ENCODE data around the gene RETNLB.

DNA sequence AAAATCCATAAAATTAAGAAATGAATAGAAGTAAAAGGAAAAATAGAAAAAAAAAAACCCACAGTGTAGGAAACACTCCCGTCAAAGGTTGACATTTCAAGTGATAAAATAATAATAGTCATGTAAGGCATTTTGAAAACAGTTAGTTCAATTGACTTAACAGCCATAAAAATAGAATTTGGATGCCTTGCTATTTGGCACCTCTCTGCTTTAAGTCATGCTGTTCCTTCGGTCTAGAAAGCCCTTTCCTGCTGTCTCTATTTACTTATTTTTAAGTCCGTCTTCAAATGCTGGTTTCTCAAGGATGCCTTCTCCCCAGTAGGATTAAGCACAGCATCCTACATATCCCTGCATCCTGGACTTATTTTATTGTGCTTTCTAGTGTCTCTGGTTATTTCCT lies 22.3 kb upstream of the RETNLB start:
- TF ChIP-seq RFX5 (IDR thresholded peaks at IDR 0.05; ENCODE audit: low read length) (no peak), EZH2phosphoT487 (IDR thresholded peaks at IDR 0.05; ENCODE audit: borderline replicate concordance, low read depth) (no peak), FOXJ3 (CRISPR knock-in tag; IDR thresholded peaks at IDR 0.05) (no peak), NFIC (IDR thresholded peaks at IDR 0.05; ENCODE audit: borderline replicate concordance) (no peak), POLR2AphosphoS5 (IDR thresholded peaks at IDR 0.05; ENCODE audit: low read depth, low read length) (no peak), TAF1 (IDR thresholded peaks at IDR 0.05; ENCODE audit: borderline replicate concordance, low read depth, low read length) (no peak), ELF1 (IDR thresholded peaks at IDR 0.05) (no peak), RAD21 (IDR thresholded peaks at IDR 0.05; ENCODE audit: low read length) (no peak), GABPA (IDR thresholded peaks at IDR 0.05; ENCODE audit: low read depth) (no peak), YY1 (IDR thresholded peaks at IDR 0.05; ENCODE audit: low read depth) (no peak)
- TF ChIP-seq, protein P1, sequence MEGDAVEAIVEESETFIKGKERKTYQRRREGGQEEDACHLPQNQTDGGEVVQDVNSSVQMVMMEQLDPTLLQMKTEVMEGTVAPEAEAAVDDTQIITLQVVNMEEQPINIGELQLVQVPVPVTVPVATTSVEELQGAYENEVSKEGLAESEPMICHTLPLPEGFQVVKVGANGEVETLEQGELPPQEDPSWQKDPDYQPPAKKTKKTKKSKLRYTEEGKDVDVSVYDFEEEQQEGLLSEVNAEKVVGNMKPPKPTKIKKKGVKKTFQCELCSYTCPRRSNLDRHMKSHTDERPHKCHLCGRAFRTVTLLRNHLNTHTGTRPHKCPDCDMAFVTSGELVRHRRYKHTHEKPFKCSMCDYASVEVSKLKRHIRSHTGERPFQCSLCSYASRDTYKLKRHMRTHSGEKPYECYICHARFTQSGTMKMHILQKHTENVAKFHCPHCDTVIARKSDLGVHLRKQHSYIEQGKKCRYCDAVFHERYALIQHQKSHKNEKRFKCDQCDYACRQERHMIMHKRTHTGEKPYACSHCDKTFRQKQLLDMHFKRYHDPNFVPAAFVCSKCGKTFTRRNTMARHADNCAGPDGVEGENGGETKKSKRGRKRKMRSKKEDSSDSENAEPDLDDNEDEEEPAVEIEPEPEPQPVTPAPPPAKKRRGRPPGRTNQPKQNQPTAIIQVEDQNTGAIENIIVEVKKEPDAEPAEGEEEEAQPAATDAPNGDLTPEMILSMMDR (IDR thresholded peaks at IDR 0.05), result no peak
- TF ChIP-seq, protein P2, sequence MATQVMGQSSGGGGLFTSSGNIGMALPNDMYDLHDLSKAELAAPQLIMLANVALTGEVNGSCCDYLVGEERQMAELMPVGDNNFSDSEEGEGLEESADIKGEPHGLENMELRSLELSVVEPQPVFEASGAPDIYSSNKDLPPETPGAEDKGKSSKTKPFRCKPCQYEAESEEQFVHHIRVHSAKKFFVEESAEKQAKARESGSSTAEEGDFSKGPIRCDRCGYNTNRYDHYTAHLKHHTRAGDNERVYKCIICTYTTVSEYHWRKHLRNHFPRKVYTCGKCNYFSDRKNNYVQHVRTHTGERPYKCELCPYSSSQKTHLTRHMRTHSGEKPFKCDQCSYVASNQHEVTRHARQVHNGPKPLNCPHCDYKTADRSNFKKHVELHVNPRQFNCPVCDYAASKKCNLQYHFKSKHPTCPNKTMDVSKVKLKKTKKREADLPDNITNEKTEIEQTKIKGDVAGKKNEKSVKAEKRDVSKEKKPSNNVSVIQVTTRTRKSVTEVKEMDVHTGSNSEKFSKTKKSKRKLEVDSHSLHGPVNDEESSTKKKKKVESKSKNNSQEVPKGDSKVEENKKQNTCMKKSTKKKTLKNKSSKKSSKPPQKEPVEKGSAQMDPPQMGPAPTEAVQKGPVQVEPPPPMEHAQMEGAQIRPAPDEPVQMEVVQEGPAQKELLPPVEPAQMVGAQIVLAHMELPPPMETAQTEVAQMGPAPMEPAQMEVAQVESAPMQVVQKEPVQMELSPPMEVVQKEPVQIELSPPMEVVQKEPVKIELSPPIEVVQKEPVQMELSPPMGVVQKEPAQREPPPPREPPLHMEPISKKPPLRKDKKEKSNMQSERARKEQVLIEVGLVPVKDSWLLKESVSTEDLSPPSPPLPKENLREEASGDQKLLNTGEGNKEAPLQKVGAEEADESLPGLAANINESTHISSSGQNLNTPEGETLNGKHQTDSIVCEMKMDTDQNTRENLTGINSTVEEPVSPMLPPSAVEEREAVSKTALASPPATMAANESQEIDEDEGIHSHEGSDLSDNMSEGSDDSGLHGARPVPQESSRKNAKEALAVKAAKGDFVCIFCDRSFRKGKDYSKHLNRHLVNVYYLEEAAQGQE (IDR thresholded peaks at IDR 0.05; ENCODE audit: low read depth, low read length), result no peak
